Measurements from ENCODE around the gene TOE1.

Gene TOE1

DNA sequence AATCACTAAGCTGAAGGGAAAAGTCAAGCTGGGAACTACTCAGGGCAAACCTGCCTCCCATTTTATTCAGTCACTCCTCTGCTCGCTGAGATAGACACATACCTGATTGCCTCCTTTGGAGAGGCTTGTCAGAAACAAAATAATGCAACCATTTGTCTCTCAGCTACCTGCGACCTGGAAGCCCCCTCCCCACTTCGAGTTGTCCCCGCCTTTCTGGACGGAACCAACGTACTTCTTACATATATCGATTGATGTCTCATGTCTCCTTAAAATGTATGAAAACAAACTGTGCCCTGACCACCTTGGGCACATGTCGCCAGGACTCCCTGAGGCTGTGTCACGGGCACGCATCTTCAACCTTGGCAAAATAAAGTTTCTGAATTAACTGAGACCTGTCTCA is 34.7 kb upstream of the TOE1 start:
- H2BK120ac ChIP-seq (ENCODE audit: low read depth, low read length), result no peak overlapping the region
- peaks cover 13% of the 10 kb centered on the region for H3K4me1 ChIP-seq (ENCODE audit: control insufficient read depth, low read depth, low read length)
- no peak overlapping the region for H2AK5ac ChIP-seq (ENCODE audit: low read length)
- no CpG with 5 or more reads among the region's 10 CpGs for WGBS (ENCODE audit: extremely low coverage, insufficient coverage, low lambda C conversion rate)
- H3K56ac ChIP-seq (ENCODE audit: low read length), result peak overlapping the region; percentile 74
- H3K79me2 ChIP-seq (ENCODE audit: control insufficient read depth, insufficient read depth, low read length), result no peaks in the 10 kb centered on the region
- no peak overlapping the region for H3K18ac ChIP-seq (ENCODE audit: low read length)
- no peak overlapping the region for H3K4me3 ChIP-seq (ENCODE audit: low read length)
- H3K23ac ChIP-seq (ENCODE audit: low read length), result no peak overlapping the region
- no peak overlapping the region for H4K8ac ChIP-seq (ENCODE audit: low read depth, low read length)
- no peaks in the 10 kb centered on the region for H3K79me1 ChIP-seq (ENCODE audit: low read length)
- H4K5ac ChIP-seq (ENCODE audit: low read length), result no peak overlapping the region
- H2BK15ac ChIP-seq (replicated peaks; ENCODE audit: low read depth), result no peak overlapping the region
- no peak overlapping the region for H3K27ac ChIP-seq (ENCODE audit: low read depth, low read length)
- no peak overlapping the region for H2BK5ac ChIP-seq (ENCODE audit: low read length)
- no peak for DNase-seq
- no peaks in the 10 kb centered on the region for H3K27me3 ChIP-seq (ENCODE audit: insufficient read depth, low read length, poor library complexity)
- H3K4ac ChIP-seq (ENCODE audit: low read depth, low read length), result no peak overlapping the region
- H3K36me3 ChIP-seq (ENCODE audit: control insufficient read depth, insufficient read depth, low read length), result no peaks in the 10 kb centered on the region
- no peak overlapping the region for H3K9ac ChIP-seq (ENCODE audit: low read length)
- H3K4me2 ChIP-seq (ENCODE audit: low read length), result no peak overlapping the region

DNA sequence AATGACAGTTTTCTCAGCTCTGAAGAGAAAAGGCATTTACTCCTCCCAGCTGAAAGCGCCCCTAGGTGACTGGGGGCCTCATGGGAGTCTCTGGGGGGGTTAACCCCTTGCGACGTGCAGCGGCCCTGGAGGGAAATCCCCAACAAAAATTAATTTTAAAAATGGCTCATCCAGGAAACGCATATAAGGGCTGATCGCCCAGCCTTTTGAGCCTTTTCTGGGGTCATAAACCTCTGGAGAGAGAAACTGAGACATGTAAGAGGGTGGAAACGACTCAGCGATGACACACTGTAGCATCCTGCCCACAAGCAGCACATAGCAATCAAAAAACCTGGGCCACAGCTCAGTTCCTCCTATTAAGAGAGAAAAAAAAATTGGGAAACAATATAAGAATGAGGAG is 33.7 kb upstream of the TOE1 start:
- H3K79me1 ChIP-seq (ENCODE audit: low read length), result no peaks in the 10 kb centered on the region
- H3K27ac ChIP-seq (ENCODE audit: low read depth, low read length), result no peak overlapping the region
- H3K4me2 ChIP-seq (ENCODE audit: low read length), result no peak overlapping the region
- no peak overlapping the region for H2BK5ac ChIP-seq (ENCODE audit: low read length)
- H3K4ac ChIP-seq (ENCODE audit: low read depth, low read length), result no peak overlapping the region
- no peak overlapping the region for H3K23ac ChIP-seq (ENCODE audit: low read length)
- no peak overlapping the region for H2BK120ac ChIP-seq (ENCODE audit: low read depth, low read length)
- no peak for DNase-seq
- H3K56ac ChIP-seq (ENCODE audit: low read length), result peak overlapping the region; percentile 49
- peak overlapping the region; percentile 93 for H2BK15ac ChIP-seq (replicated peaks; ENCODE audit: low read depth)
- no peak overlapping the region for H3K9ac ChIP-seq (ENCODE audit: low read length)
- no peaks in the 10 kb centered on the region for H3K79me2 ChIP-seq (ENCODE audit: control insufficient read depth, insufficient read depth, low read length)
- WGBS (ENCODE audit: extremely low coverage, insufficient coverage, low lambda C conversion rate), result no CpG with 5 or more reads among the region's 8 CpGs
- no peaks in the 10 kb centered on the region for H3K27me3 ChIP-seq (ENCODE audit: insufficient read depth, low read length, poor library complexity)
- H2AK5ac ChIP-seq (ENCODE audit: low read length), result no peak overlapping the region
- peaks cover 13% of the 10 kb centered on the region for H3K4me1 ChIP-seq (ENCODE audit: control insufficient read depth, low read depth, low read length)
- peak overlapping the region; percentile 85 for H3K18ac ChIP-seq (ENCODE audit: low read length)
- H4K8ac ChIP-seq (ENCODE audit: low read depth, low read length), result no peak overlapping the region
- H3K4me3 ChIP-seq (ENCODE audit: low read length), result no peak overlapping the region
- no peaks in the 10 kb centered on the region for H3K36me3 ChIP-seq (ENCODE audit: control insufficient read depth, insufficient read depth, low read length)
- peak overlapping the region; percentile 64 for H4K5ac ChIP-seq (ENCODE audit: low read length)

DNA sequence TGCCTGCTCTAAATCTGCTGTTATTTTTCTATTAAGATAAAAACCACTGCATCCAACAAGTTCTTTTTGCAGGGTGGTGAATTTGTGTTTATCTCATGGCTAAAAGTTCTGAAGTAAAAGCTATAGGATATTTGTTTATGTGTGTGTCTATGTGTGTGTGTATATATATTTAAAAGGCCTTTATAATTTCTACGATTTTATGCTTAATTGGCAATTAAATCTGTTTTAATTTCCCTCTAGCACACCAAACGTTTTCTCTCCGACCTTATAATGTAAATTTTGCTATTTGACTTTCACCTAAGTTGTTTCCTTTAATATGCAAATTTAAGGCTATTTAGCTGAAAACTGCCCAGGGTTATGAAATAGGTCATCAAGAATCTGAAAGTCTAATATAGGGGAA is 33.1 kb upstream of the TOE1 start:
- Histone ChIP-seq H3K79me2 (ENCODE audit: control insufficient read depth, insufficient read depth, low read length) (no peaks in the 10 kb centered on the region), H3K18ac (ENCODE audit: low read length) (no peak overlapping the region), H3K23ac (ENCODE audit: low read length) (no peak overlapping the region), H2BK5ac (ENCODE audit: low read length) (no peak overlapping the region), H3K79me1 (ENCODE audit: low read length) (no peaks in the 10 kb centered on the region), H3K4ac (ENCODE audit: low read depth, low read length) (no peak overlapping the region), H2BK120ac (ENCODE audit: low read depth, low read length) (no peak overlapping the region), H4K5ac (ENCODE audit: low read length) (no peak overlapping the region), H3K9ac (ENCODE audit: low read length) (no peak overlapping the region), H3K56ac (ENCODE audit: low read length) (no peak overlapping the region), H3K4me2 (ENCODE audit: low read length) (no peak overlapping the region), H2BK15ac (replicated peaks; ENCODE audit: low read depth) (no peak overlapping the region), H3K27me3 (ENCODE audit: insufficient read depth, low read length, poor library complexity) (no peaks in the 10 kb centered on the region), H3K27ac (ENCODE audit: low read depth, low read length) (no peak overlapping the region), H3K36me3 (ENCODE audit: control insufficient read depth, insufficient read depth, low read length) (no peaks in the 10 kb centered on the region), H2AK5ac (ENCODE audit: low read length) (no peak overlapping the region), H4K8ac (ENCODE audit: low read depth, low read length) (no peak overlapping the region), H3K4me1 (ENCODE audit: control insufficient read depth, low read depth, low read length) (peaks cover 10% of the 10 kb centered on the region), H3K4me3 (ENCODE audit: low read length) (no peak overlapping the region)
- no peak for DNase-seq
- no CpG with 5 or more reads among the region's 3 CpGs for WGBS (ENCODE audit: extremely low coverage, insufficient coverage, low lambda C conversion rate)

DNA sequence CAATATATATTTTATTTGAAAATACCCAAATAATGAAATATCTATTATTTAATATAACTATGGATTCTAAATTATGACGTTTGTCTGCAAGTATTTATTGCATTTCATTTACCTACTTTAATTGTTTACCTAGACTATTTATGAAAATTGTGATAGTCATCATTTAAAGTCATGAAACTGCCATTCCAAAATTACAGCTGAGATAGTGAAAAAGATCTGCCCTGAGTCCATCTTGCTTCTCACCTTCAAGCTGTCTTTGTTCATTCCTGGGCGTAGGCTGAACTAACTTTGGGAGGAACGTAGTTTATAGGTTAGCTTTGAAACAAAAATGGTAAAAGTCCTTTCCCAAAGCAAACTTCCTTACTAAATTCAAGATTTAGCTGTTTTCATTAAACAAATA is 25.7 kb upstream of the TOE1 start:
- Histone ChIP-seq H2BK5ac (ENCODE audit: low read length) (no peak overlapping the region), H3K79me2 (ENCODE audit: control insufficient read depth, insufficient read depth, low read length) (no peaks in the 10 kb centered on the region), H3K4me2 (ENCODE audit: low read length) (no peak overlapping the region), H3K18ac (ENCODE audit: low read length) (no peak overlapping the region), H3K27me3 (ENCODE audit: insufficient read depth, low read length, poor library complexity) (no peaks in the 10 kb centered on the region), H3K4me1 (ENCODE audit: control insufficient read depth, low read depth, low read length) (peaks cover 4% of the 10 kb centered on the region), H2BK120ac (ENCODE audit: low read depth, low read length) (no peak overlapping the region), H3K4me3 (ENCODE audit: low read length) (no peak overlapping the region), H3K23ac (ENCODE audit: low read length) (no peak overlapping the region), H3K36me3 (ENCODE audit: control insufficient read depth, insufficient read depth, low read length) (no peaks in the 10 kb centered on the region), H4K8ac (ENCODE audit: low read depth, low read length) (no peak overlapping the region), H2BK15ac (replicated peaks; ENCODE audit: low read depth) (no peak overlapping the region), H4K5ac (ENCODE audit: low read length) (no peak overlapping the region), H3K56ac (ENCODE audit: low read length) (no peak overlapping the region), H3K4ac (ENCODE audit: low read depth, low read length) (no peak overlapping the region), H3K27ac (ENCODE audit: low read depth, low read length) (no peak overlapping the region), H3K9ac (ENCODE audit: low read length) (no peak overlapping the region), H3K79me1 (ENCODE audit: low read length) (no peaks in the 10 kb centered on the region), H2AK5ac (ENCODE audit: low read length) (no peak overlapping the region)
- no CpG with 5 or more reads among the region's 3 CpGs for WGBS (ENCODE audit: extremely low coverage, insufficient coverage, low lambda C conversion rate)
- no peak for DNase-seq

DNA sequence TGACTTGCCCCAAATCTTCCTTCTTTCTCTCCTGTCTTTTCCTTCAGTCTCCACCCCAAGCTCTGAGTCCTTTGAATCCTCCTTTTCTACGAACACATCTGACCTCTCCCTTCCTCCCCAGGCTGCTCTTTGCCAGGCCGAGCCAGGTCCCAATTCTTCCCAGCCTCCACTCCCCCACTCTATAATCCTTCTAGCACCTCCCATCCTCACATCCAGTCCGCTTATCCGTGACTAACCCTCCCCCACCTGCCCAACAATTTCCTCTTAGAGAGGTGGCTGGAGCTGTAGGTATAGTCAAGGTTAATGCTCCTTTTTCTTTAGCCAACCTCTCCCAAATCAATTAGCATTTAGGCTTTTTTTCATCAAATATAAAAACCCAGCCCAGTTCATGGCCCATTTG is 22.8 kb upstream of the TOE1 start:
- Histone ChIP-seq H3K4me2 (ENCODE audit: low read length) (no peak overlapping the region), H4K8ac (ENCODE audit: low read depth, low read length) (no peak overlapping the region), H3K4me3 (ENCODE audit: low read length) (no peak overlapping the region), H3K36me3 (ENCODE audit: control insufficient read depth, insufficient read depth, low read length) (no peaks in the 10 kb centered on the region), H3K4ac (ENCODE audit: low read depth, low read length) (no peak overlapping the region), H3K56ac (ENCODE audit: low read length) (peak overlapping the region; percentile 64), H4K5ac (ENCODE audit: low read length) (no peak overlapping the region), H2BK15ac (replicated peaks; ENCODE audit: low read depth) (no peak overlapping the region), H3K27me3 (ENCODE audit: insufficient read depth, low read length, poor library complexity) (no peaks in the 10 kb centered on the region), H2BK5ac (ENCODE audit: low read length) (no peak overlapping the region), H3K4me1 (ENCODE audit: control insufficient read depth, low read depth, low read length) (peaks cover 4% of the 10 kb centered on the region), H2AK5ac (ENCODE audit: low read length) (no peak overlapping the region), H3K79me1 (ENCODE audit: low read length) (no peaks in the 10 kb centered on the region), H2BK120ac (ENCODE audit: low read depth, low read length) (no peak overlapping the region), H3K18ac (ENCODE audit: low read length) (peak overlapping the region; percentile 12), H3K79me2 (ENCODE audit: control insufficient read depth, insufficient read depth, low read length) (no peaks in the 10 kb centered on the region), H3K27ac (ENCODE audit: low read depth, low read length) (no peak overlapping the region), H3K9ac (ENCODE audit: low read length) (no peak overlapping the region), H3K23ac (ENCODE audit: low read length) (no peak overlapping the region)
- WGBS (ENCODE audit: extremely low coverage, insufficient coverage, low lambda C conversion rate), result no CpG with 5 or more reads among the region's 4 CpGs
- no peak for DNase-seq

DNA sequence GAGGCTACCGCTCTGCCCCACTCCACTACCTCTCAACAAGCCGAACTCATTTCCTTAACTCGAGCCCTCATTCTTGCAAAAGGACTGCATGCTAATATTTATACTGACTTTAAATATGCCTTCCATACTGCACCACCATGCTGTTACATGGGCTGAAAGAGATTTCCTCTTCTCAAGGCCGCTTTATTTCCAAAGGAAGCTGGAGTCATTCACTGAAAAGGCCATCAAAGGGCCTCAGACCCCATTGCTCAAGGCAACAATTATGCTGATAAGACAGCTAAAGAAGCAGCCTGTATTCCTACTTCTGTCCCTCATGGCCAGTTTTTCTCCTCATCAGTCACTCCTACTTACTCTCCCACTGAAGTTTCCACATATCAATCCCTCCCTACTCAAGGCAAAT is 20.2 kb upstream of the TOE1 start:
- Histone ChIP-seq H3K27me3 (ENCODE audit: insufficient read depth, low read length, poor library complexity) (no peaks in the 10 kb centered on the region), H3K56ac (ENCODE audit: low read length) (peak overlapping the region; percentile 9), H3K27ac (ENCODE audit: low read depth, low read length) (peak overlapping the region; percentile 30), H3K4me2 (ENCODE audit: low read length) (no peak overlapping the region), H3K9ac (ENCODE audit: low read length) (no peak overlapping the region), H3K79me1 (ENCODE audit: low read length) (no peaks in the 10 kb centered on the region), H3K18ac (ENCODE audit: low read length) (peak overlapping the region; percentile 34), H3K23ac (ENCODE audit: low read length) (no peak overlapping the region), H3K4me1 (ENCODE audit: control insufficient read depth, low read depth, low read length) (peaks cover 5% of the 10 kb centered on the region), H3K4ac (ENCODE audit: low read depth, low read length) (no peak overlapping the region), H3K79me2 (ENCODE audit: control insufficient read depth, insufficient read depth, low read length) (no peaks in the 10 kb centered on the region), H2BK15ac (replicated peaks; ENCODE audit: low read depth) (no peak overlapping the region), H2AK5ac (ENCODE audit: low read length) (no peak overlapping the region), H3K36me3 (ENCODE audit: control insufficient read depth, insufficient read depth, low read length) (no peaks in the 10 kb centered on the region), H3K4me3 (ENCODE audit: low read length) (no peak overlapping the region), H4K5ac (ENCODE audit: low read length) (no peak overlapping the region), H2BK120ac (ENCODE audit: low read depth, low read length) (peak overlapping the region; percentile 63), H4K8ac (ENCODE audit: low read depth, low read length) (no peak overlapping the region), H2BK5ac (ENCODE audit: low read length) (peak overlapping the region; percentile 51)
- no CpG with 5 or more reads among the region's 4 CpGs for WGBS (ENCODE audit: extremely low coverage, insufficient coverage, low lambda C conversion rate)
- no peak for DNase-seq

Data from mesendoderm (in vitro differentiated cells).